HL-60 (cell line): ENCODE results near the gene LARP4B.

Source experiments
- POLR2AphosphoS5 ChIP-seq: IDR thresholded peaks from 2 replicates; pipeline ENCODE4 v1.6.1; 2012; ENCODE audit warnings: low read depth
- SPI1 ChIP-seq: IDR thresholded peaks from 2 replicates; pipeline ENCODE4 v1.6.1; 2012; ENCODE audit warnings: low read depth, mild to moderate bottlenecking, borderline replicate concordance

DNA sequence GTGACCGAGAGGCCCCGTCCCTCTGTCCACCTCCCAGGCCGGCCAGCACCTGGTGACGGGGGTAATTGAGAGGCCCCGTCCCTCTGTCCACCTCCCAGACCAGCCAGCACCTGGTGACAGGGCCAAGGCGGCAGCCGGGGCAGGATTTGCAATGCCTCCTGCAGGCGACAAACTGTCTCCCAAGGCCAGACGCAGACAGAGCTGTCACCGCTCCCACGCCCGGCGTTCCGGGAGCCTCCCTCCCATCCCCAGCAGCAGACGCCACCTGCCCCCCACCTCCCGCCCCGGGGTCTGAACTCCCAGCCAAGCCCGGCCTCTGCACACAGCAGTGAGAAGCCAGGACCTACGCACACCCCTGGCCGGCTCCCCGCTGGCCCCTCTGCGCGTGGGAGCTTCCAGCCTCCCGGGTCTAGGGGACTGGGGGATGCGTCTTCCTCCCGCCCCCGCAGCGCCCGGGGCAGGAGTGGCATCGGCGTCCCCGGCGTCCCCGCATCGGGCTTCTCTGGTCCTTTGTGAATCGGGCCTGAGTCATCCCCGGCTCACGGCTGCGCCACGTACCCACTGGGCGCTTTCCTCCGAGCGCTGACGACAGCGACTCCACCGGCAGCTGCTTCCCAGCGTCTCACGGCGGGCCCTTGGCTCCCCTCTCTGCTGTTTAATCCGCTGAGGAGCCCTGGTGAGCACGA is 147.0 kb downstream of the LARP4B start:
- TF ChIP-seq SPI1 (no peak), POLR2AphosphoS5 (no peak)
